Osteocyte (in vitro differentiated cells): ENCODE measurements around the gene MASP2. TPM values are rescaled to one million over a fixed set of nuclear protein-coding genes. Genes with fewer than 3 reads are reported as not detected.
A peak's percentile ranks its signal among the peaks of the same experiment; 100 is the strongest.
"Not testable (repeated sequence)": the region's sequence is repeated elsewhere in the genome, so short reads cannot be mapped to it uniquely, and the experiment has no call there.

Experiments used
- DNase-seq: peaks from one replicate; pipeline ENCODE4 v3.0.0; 2021; ENCODE audit warnings: mixed read lengths; ENCODE audit not compliant: unreplicated experiment; ENCODE audit errors: extremely low spot score
- H3K27ac Mint-ChIP-seq: one replicate; pipeline ENCODE4 v1.8.0; 2021; ENCODE audit warnings: mild to moderate bottlenecking, mixed read lengths; ENCODE audit not compliant: unreplicated experiment
- H3K27me3 Mint-ChIP-seq: one replicate; pipeline ENCODE4 v1.8.0; 2021; ENCODE audit warnings: mixed read lengths; ENCODE audit not compliant: unreplicated experiment
- H3K36me3 Mint-ChIP-seq: one replicate; pipeline ENCODE4 v1.8.0; 2021; ENCODE audit warnings: mixed read lengths; ENCODE audit not compliant: unreplicated experiment
- H3K4me1 Mint-ChIP-seq: one replicate; pipeline ENCODE4 v1.8.0; 2021; ENCODE audit warnings: mixed read lengths; ENCODE audit not compliant: unreplicated experiment
- H3K4me3 Mint-ChIP-seq: one replicate; pipeline ENCODE4 v1.8.0; 2021; ENCODE audit warnings: mild to moderate bottlenecking, moderate library complexity, mixed read lengths; ENCODE audit not compliant: unreplicated experiment
- H3K9me3 Mint-ChIP-seq: one replicate; pipeline ENCODE4 v1.8.0; 2021; ENCODE audit warnings: mixed read lengths; ENCODE audit not compliant: unreplicated experiment
- total RNA-seq: library from RNA; stranded (reverse); gene quantifications from 2 replicates; pipeline ENCODE4 v1.2.1, GENCODE V29; 2021
- TF ChIP-seq, protein P1 (sequence below): fragments of 200-600 bp; sonication (generic); IDR thresholded peaks from 2 replicates; pipeline ENCODE4 v1.5.0; 2021; ENCODE audit warnings: antibody characterized with exemption, mild to moderate bottlenecking, moderate library complexity

The MASP2 gene
- total RNA-seq, 1 donor from 2014 or later = not detected

GRCh38 chr1:11065796-11066195 lies 18.8 kb upstream of the MASP2 start:
- Mint-ChIP-seq H3K9me3 (no peaks in the 10 kb centered on the region), H3K27me3 (no peaks in the 10 kb centered on the region), H3K27ac (no peak overlapping the region), H3K36me3 (peaks cover 47% of the 10 kb centered on the region), H3K4me1 (peaks cover 5% of the 10 kb centered on the region), H3K4me3 (no peak overlapping the region)
- no peak for DNase-seq
- TF ChIP-seq, protein P1, sequence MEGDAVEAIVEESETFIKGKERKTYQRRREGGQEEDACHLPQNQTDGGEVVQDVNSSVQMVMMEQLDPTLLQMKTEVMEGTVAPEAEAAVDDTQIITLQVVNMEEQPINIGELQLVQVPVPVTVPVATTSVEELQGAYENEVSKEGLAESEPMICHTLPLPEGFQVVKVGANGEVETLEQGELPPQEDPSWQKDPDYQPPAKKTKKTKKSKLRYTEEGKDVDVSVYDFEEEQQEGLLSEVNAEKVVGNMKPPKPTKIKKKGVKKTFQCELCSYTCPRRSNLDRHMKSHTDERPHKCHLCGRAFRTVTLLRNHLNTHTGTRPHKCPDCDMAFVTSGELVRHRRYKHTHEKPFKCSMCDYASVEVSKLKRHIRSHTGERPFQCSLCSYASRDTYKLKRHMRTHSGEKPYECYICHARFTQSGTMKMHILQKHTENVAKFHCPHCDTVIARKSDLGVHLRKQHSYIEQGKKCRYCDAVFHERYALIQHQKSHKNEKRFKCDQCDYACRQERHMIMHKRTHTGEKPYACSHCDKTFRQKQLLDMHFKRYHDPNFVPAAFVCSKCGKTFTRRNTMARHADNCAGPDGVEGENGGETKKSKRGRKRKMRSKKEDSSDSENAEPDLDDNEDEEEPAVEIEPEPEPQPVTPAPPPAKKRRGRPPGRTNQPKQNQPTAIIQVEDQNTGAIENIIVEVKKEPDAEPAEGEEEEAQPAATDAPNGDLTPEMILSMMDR = no peak

- Mint-ChIP-seq H3K27me3 (no peaks in the 10 kb centered on the region), H3K4me3 (no peak overlapping the region), H3K36me3 (peaks cover 42% of the 10 kb centered on the region), H3K4me1 (peaks cover 8% of the 10 kb centered on the region), H3K9me3 (no peaks in the 10 kb centered on the region), H3K27ac (no peak overlapping the region)
- TF ChIP-seq, protein P1 = no peak
- DNase-seq = no peak
Measured at GRCh38 chr1:11064942-11065341, 17.9 kb upstream of the MASP2 start.

DNA sequence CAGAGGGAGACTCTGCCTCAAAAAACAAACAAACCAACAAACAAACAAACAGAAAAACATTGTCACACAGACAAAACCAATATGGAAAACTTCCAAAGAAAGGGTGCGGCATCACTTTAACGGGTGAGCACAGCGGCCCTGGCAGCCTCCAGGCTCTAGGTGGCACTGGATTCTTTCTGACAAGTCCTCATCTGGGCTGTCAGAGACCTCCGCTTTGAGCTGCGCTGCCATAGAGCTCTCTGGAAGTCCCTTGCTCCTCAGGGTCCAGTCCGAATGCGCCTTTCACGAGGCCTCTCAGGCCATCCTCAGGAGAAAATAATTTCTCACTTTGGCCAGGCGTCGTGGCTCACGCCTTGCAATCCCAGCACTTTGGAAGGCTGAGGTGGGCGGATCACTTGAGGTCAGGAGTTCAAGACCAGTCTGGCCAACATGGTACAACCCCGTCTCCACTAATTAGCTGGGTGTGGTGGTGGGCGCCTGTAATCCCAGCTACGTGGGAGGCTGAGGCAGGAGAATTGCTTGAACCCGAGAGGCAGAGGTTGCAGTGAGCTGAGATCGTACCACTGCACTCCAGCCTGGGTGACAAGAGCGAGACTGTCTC lies 17.0 kb upstream of the MASP2 start:
- DNase-seq, H3K9me3 Mint-ChIP-seq, H3K27me3 Mint-ChIP-seq, H3K4me3 Mint-ChIP-seq, H3K4me1 Mint-ChIP-seq, H3K27ac Mint-ChIP-seq: not testable (repeated sequence)
- peaks cover 36% of the 10 kb centered on the region for H3K36me3 Mint-ChIP-seq

DNA sequence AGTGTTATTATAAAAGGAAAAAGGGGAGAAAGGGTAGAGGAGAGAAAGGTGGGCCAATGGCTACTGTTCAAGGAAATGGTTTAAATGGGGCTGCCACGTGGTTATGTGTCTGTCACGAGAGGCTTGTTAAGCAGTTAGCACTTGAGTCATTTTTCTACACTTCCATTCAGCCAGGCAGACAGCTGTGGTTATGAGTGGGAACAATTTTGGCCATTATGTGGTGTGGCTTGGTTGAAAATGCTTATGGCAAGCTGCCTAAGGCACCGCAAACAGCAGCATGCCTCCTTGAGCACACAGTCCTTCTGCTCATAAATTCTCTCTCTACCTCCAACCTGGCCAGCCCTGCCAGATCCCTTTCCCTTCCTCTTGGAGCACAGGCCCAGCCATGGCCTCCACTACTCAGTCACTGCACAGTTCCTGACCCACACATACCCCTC lies 15.9 kb upstream of the MASP2 start:
- peaks cover 16% of the 10 kb centered on the region for H3K4me1 Mint-ChIP-seq
- no peaks in the 10 kb centered on the region for H3K27me3 Mint-ChIP-seq
- peak overlapping the region; percentile 8 for H3K4me3 Mint-ChIP-seq
- H3K9me3 Mint-ChIP-seq = no peaks in the 10 kb centered on the region
- TF ChIP-seq, protein P1 = no peak
- H3K36me3 Mint-ChIP-seq = peaks cover 28% of the 10 kb centered on the region
- H3K27ac Mint-ChIP-seq = no peak overlapping the region
- DNase-seq = no peak

DNA sequence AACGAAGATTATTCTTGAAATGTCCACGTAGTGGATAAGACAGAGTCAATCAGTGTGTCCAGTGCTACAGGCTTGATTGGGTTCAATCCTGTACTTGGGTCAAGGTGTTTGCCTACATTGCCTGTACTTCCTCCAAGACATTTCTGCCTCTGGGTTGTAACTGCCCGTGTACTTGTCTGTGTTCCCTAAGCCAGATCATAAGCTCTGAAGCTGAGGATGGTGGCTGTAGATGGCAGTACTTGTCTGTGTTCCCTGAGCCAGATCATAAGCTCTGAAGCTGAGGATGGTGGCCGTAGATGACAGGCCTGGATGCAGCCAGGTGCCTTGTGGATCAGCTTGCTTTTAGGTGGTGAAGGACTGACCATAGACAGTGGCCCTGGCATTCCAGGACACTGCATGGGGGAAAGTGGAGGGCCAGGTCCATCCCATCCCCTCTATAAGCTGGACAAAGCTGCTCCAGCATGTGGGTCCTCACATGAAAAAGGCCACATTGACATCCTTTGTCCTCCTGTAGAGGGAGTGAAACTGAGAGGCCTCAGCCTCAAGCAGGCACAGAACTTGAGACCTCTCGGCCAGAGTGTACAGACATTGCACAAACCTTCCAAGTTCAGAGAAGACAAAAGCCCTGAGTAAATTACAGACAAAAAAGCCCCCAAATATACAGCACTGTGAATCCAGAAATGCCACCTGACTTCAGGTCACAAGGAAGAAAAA lies 14.8 kb upstream of the MASP2 start:
- Mint-ChIP-seq H3K9me3 (no peaks in the 10 kb centered on the region), H3K4me3 (no peak overlapping the region), H3K4me1 (peaks cover 16% of the 10 kb centered on the region), H3K27ac (peak overlapping the region; percentile 50), H3K36me3 (peaks cover 24% of the 10 kb centered on the region), H3K27me3 (no peaks in the 10 kb centered on the region)
- TF ChIP-seq, protein P1 = no peak
- no peak for DNase-seq
